ENCODE measurements around the gene UBE2L6.
A peak's percentile ranks its signal among the peaks of the same experiment; 100 is the strongest.

Gene UBE2L6

GRCh38 chr11:57527056-57527631 lies 40.3 kb downstream of the UBE2L6 start:
- H3K9me3 Mint-ChIP-seq = no peaks in the 10 kb centered on the region
- peaks cover 31% of the 10 kb centered on the region for H3K36me3 Mint-ChIP-seq
- DNase-seq (ENCODE audit: low spot score in 2 of 2) (peak; percentile 60 to 86), ATAC-seq (no peak)
- peaks cover 34% of the 10 kb centered on the region for H3K4me1 Mint-ChIP-seq
- no peak overlapping the region for H3K4me3 Mint-ChIP-seq
- H3K27ac Mint-ChIP-seq = no peak overlapping the region

- Mint-ChIP-seq H3K36me3 (peaks cover 15% of the 10 kb centered on the region), H3K9me3 (no peaks in the 10 kb centered on the region), H3K4me1 (peaks cover 9% of the 10 kb centered on the region), H3K27ac (no peak overlapping the region), H3K4me3 (no peak overlapping the region)
- ATAC-seq (no peak), DNase-seq (ENCODE audit: low spot score in 2 of 2) (no peak)
Measured at GRCh38 chr11:57523419-57523818, 44.1 kb downstream of the UBE2L6 start.

- Mint-ChIP-seq H3K27ac (no peak overlapping the region), H3K36me3 (no peaks in the 10 kb centered on the region), H3K4me3 (no peak overlapping the region), H3K9me3 (no peaks in the 10 kb centered on the region), H3K4me1 (no peaks in the 10 kb centered on the region)
- ATAC-seq (no peak), DNase-seq (ENCODE audit: low spot score in 2 of 2) (no peak)
Measured at GRCh38 chr11:57521116-57521515, 46.4 kb downstream of the UBE2L6 start.

GRCh38 chr11:57516061-57516443 lies 51.4 kb downstream of the UBE2L6 start:
- ATAC-seq (no peak), DNase-seq (ENCODE audit: low spot score in 2 of 2) (no peak)
- peak overlapping the region; percentile 96 for H3K4me3 Mint-ChIP-seq
- no peaks in the 10 kb centered on the region for H3K9me3 Mint-ChIP-seq
- peak overlapping the region; percentile 95 for H3K27ac Mint-ChIP-seq
- no peaks in the 10 kb centered on the region for H3K36me3 Mint-ChIP-seq
- H3K4me1 Mint-ChIP-seq = peaks cover 8% of the 10 kb centered on the region

- Mint-ChIP-seq H3K4me3 (peak within 1 kb of the TSS; percentile 96), H3K36me3 (no peaks in the 10 kb centered on the region), H3K9me3 (no peaks in the 10 kb centered on the region), H3K4me1 (peaks cover 8% of the 10 kb centered on the region), H3K27ac (peak within 1 kb of the TSS; percentile 95)
- ATAC-seq = peak; percentile 60
- DNase-seq (ENCODE audit: low spot score in 2 of 2) = peak; percentile 20 to 71
Measured at GRCh38 chr11:57515332-57516060, 52.0 kb downstream of the UBE2L6 start, which contains the start of gene SLC43A1. SLC43A1 (minus strand) TSS chr11:57515702; CDS start chr11:57514111, 1,591 bp downstream.

GRCh38 chr11:57514538-57515331 lies 52.7 kb downstream of the UBE2L6 start:
- peak overlapping the region; percentile 95 for H3K27ac Mint-ChIP-seq
- H3K9me3 Mint-ChIP-seq = no peaks in the 10 kb centered on the region
- peak overlapping the region; percentile 96 for H3K4me3 Mint-ChIP-seq
- ATAC-seq (peak; percentile 64), DNase-seq (ENCODE audit: low spot score in 2 of 2) (peak; percentile 30 to 76)
- H3K36me3 Mint-ChIP-seq = no peaks in the 10 kb centered on the region
- peaks cover 10% of the 10 kb centered on the region for H3K4me1 Mint-ChIP-seq

GRCh38 chr11:57513911-57514537 lies 53.4 kb downstream of the UBE2L6 start:
- no peaks in the 10 kb centered on the region for H3K36me3 Mint-ChIP-seq
- ATAC-seq (peak; percentile 55), DNase-seq (ENCODE audit: low spot score in 2 of 2) (peak in 1 of 2 donors; percentile 66)
- H3K9me3 Mint-ChIP-seq = no peaks in the 10 kb centered on the region
- H3K4me1 Mint-ChIP-seq = peaks cover 17% of the 10 kb centered on the region
- H3K27ac Mint-ChIP-seq = peak overlapping the region; percentile 95
- H3K4me3 Mint-ChIP-seq = peak overlapping the region; percentile 96

GRCh38 chr11:57513452-57513795 lies 54.0 kb downstream of the UBE2L6 start:
- no peak for ATAC-seq
- no peaks in the 10 kb centered on the region for H3K36me3 Mint-ChIP-seq
- no peak for DNase-seq (ENCODE audit: low spot score in 2 of 2)
- H3K27ac Mint-ChIP-seq = peak overlapping the region; percentile 13
- peaks cover 17% of the 10 kb centered on the region for H3K4me1 Mint-ChIP-seq
- H3K9me3 Mint-ChIP-seq = no peaks in the 10 kb centered on the region
- H3K4me3 Mint-ChIP-seq = peak overlapping the region; percentile 96

- DNase-seq (ENCODE audit: low spot score in 2 of 2) = no peak
- no peak for ATAC-seq
- H3K9me3 Mint-ChIP-seq = no peaks in the 10 kb centered on the region
- H3K36me3 Mint-ChIP-seq = peaks cover 5% of the 10 kb centered on the region
- peak overlapping the region; percentile 96 for H3K4me3 Mint-ChIP-seq
- peak overlapping the region; percentile 13 for H3K27ac Mint-ChIP-seq
- peaks cover 17% of the 10 kb centered on the region for H3K4me1 Mint-ChIP-seq
Measured at GRCh38 chr11:57512646-57513451, 54.6 kb downstream of the UBE2L6 start.

GRCh38 chr11:57511741-57512430 lies 55.6 kb downstream of the UBE2L6 start:
- no peak overlapping the region for H3K4me3 Mint-ChIP-seq
- peak overlapping the region; percentile 72 for H3K27ac Mint-ChIP-seq
- H3K4me1 Mint-ChIP-seq = peaks cover 17% of the 10 kb centered on the region
- H3K36me3 Mint-ChIP-seq = peaks cover 11% of the 10 kb centered on the region
- H3K9me3 Mint-ChIP-seq = no peaks in the 10 kb centered on the region
- DNase-seq (ENCODE audit: low spot score in 2 of 2) (no peak), ATAC-seq (no peak)

- no peak overlapping the region for H3K27ac Mint-ChIP-seq
- no peaks in the 10 kb centered on the region for H3K9me3 Mint-ChIP-seq
- ATAC-seq (no peak), DNase-seq (ENCODE audit: low spot score in 2 of 2) (no peak)
- H3K4me3 Mint-ChIP-seq = no peak overlapping the region
- H3K36me3 Mint-ChIP-seq = peaks cover 16% of the 10 kb centered on the region
- peaks cover 17% of the 10 kb centered on the region for H3K4me1 Mint-ChIP-seq
Measured at GRCh38 chr11:57508341-57509170, 58.9 kb downstream of the UBE2L6 start.

GRCh38 chr11:57506522-57506921 lies 61.0 kb downstream of the UBE2L6 start:
- Mint-ChIP-seq H3K27ac (no peak overlapping the region), H3K4me3 (no peak overlapping the region), H3K9me3 (no peaks in the 10 kb centered on the region), H3K36me3 (peaks cover 16% of the 10 kb centered on the region), H3K4me1 (peaks cover 11% of the 10 kb centered on the region)
- no peak for DNase-seq (ENCODE audit: low spot score in 2 of 2)
- ATAC-seq = no peak

GRCh38 chr11:57504511-57504910 lies 63.0 kb downstream of the UBE2L6 start:
- DNase-seq (ENCODE audit: low spot score in 2 of 2) (no peak), ATAC-seq (no peak)
- H3K4me1 Mint-ChIP-seq = peaks cover 5% of the 10 kb centered on the region
- H3K9me3 Mint-ChIP-seq = no peaks in the 10 kb centered on the region
- no peak overlapping the region for H3K4me3 Mint-ChIP-seq
- peaks cover 23% of the 10 kb centered on the region for H3K36me3 Mint-ChIP-seq
- H3K27ac Mint-ChIP-seq = no peak overlapping the region

Data from stimulated activated effector memory CD8-positive, alpha-beta T cell treated with anti-CD3 and anti-CD28 coated beads, Interleukin-12 subunit alpha, Interleukin-12 subunit beta, amount 100 ng/mL, for 72 hours (primary cell).